Daoy (cell line): ENCODE measurements around the gene ZSCAN23. TPM values are rescaled to one million over a fixed set of nuclear protein-coding genes. Genes with fewer than 3 reads are reported as not detected.
A peak's percentile ranks its signal among the peaks of the same experiment; 100 is the strongest.
"Not testable (repeated sequence)": the region's sequence is repeated elsewhere in the genome, so short reads cannot be mapped to it uniquely, and the experiment has no call there.

Experiments used
- DNase-seq: peaks from one replicate; pipeline ENCODE4 v3.0.0-alpha.2; 2015; ENCODE audit warnings: low read depth
- total RNA-seq: library from RNA; depleted of rRNA; stranded (reverse); fragments of >200 nt; shearing (Covaris generic); gene quantifications from 2 replicates; pipeline ENCODE4 v1.2.3, GENCODE V29; 2014

ZSCAN23 gene
- total RNA-seq, 1 experiment from 2014 or later: 3.4 TPM

DNA sequence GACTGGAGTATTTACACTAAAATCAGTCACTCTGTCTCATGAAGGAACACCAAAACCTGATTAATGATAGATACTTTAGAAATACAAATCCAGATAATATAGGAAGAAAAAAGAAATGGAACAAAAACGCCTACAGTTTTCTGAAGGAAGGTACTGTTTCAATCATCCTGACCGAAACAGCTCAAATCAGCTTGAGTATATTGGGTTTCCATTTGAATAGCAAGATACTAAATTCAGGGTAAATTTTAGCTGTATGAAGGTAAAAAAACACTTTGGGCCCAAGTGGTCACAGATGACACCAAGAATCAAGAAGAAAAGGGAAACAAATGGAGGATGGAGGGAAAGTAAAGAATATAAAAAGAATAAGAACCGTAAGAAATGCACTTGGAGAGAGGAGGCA is 6.9 kb downstream of the ZSCAN23 start:
- DNase-seq: no peak

DNA sequence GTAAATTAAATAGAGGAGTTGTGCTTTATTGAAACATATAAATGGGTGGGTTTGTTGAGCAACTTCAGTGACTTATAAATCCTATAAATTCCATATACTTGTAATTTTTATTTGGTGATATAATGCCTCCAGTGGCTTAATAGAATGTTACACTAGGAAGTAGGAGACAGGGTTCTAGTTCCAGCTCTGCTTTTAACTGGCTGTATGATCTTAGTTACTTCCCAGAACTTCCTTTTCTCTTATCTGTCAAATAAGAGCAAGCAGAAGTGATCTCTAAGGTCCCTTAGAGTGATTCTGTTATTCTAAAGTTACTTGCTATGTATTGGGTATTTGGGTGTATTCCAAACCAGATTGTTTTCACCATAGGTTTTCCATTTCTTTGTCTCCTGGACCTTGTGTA is 10.2 kb downstream of the ZSCAN23 start:
- DNase-seq: no peak

DNA sequence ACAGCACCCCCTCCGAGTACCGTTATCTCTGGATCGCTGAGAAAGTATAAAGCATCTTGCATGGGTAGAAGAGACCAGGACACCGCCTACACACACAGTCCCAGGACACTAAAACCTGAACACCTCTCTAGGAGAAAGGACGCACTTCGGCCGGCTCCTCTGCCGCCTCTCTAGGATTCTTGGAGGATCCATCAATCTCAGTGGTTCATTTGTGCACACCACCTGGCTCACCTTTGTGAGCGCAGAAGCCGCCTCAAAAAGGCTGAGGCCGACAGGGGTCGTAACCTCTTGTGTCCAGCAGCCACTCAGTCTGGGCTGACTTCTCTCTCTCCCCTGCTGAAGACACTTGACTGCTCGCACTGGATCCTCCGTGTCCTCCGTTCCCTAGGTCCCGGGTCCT is 13.5 kb downstream of the ZSCAN23 start:
- no peak for DNase-seq

DNA sequence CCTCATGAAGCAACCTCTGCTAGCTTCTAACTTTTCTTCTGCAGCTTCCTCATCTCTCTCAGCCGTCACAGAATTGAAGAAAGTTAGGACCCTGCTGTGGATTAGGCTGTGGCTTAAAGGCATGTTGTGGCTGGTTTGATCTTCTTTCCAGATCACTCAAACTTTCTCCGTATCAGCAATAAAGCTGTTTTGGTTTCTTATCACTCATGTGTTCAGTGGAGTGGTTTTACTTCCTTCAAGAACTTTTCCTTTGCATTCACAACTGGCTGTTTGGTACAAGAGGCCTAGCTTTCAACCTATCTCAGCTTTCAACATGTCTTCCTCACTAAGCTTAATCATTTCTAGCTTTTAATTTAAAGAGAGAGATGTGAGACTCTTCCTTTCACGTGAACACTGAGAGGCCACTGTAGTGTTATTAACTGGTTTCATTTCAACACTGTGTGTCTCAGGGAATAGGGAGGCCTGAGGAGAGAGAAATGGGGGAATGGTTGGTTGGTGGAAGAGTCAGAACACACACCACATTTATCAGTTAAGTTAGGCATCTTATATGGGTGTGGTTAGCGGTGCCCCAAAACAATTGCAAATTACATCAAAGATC is 17.2 kb downstream of the ZSCAN23 start:
- DNase-seq: no peak

DNA sequence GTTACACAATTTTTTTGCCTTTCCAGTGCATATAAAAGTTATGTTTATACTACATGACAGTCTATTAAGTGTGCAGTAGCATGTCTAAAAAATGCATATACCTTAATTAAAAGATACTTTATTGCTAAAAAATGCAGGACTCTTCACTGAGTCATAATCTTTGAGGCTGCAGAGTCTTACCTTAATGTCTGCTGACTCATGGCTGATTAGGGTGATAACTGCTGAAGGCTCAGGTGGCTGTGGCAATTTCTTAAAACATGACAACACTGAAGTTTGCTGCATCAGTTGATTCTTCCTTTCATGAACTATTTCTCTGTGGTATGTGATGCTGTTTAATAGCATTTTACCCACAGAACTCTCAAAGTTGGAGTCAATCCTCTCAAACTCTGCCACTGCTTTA is 19.1 kb downstream of the ZSCAN23 start:
- no peak for DNase-seq

DNA sequence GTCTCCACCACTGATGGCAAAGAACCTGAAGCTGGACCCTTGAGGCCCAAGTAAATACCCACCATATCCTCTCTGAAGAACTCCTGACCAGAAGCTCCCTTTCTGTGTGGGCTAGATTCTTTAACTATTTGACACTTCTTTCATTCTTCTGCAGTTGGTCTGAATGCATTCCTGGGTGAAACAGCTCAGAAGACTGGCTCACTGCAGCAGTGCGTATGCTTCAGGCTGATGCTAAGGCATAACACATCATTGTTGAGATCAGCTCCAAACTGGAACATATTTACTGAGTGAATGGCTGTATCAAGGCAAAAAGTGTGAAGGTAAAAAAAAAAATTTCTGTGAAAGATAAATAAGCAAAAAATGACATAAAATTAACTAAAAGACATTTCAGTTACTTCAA is 19.7 kb downstream of the ZSCAN23 start:
- DNase-seq: no peak

DNA sequence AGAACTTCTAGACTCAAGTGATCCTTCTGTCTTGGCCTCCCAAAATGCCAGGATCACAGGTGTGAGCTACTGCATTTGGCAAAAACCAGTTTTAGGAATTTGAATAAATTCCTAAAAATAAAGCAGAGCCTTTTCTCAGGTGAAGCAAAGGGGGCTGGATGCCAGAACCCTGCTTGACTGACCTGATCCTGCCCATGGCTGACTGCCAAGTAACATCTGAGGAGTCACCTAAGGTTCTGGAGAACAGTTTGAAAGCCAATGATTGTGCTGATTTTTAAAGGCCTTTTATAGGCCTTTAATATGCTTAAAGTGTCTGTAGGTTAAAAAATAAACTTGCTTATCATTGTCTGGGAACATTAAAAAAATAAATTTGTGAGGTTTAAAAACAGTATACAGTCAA is 29.6 kb downstream of the ZSCAN23 start:
- DNase-seq: no peak

DNA sequence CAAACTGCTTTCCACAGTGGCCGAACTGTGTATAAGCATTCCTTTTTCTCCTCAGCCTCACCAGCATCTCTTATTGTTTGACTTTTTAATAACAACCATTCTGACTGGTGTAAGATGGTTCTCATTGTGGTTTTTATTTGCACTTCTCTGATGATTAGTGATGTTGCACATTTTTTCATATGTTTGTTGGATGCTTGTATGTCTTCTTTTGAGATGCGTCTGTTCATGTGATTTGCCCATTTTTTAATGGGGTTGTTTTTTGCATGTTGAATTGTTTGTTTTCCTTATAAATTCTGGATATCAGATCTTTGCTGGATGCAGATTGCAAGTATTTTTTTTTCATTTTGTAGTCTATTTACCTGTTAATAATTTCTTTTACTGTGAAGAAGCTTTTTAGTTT is 32.5 kb downstream of the ZSCAN23 start:
- DNase-seq: no peak

DNA sequence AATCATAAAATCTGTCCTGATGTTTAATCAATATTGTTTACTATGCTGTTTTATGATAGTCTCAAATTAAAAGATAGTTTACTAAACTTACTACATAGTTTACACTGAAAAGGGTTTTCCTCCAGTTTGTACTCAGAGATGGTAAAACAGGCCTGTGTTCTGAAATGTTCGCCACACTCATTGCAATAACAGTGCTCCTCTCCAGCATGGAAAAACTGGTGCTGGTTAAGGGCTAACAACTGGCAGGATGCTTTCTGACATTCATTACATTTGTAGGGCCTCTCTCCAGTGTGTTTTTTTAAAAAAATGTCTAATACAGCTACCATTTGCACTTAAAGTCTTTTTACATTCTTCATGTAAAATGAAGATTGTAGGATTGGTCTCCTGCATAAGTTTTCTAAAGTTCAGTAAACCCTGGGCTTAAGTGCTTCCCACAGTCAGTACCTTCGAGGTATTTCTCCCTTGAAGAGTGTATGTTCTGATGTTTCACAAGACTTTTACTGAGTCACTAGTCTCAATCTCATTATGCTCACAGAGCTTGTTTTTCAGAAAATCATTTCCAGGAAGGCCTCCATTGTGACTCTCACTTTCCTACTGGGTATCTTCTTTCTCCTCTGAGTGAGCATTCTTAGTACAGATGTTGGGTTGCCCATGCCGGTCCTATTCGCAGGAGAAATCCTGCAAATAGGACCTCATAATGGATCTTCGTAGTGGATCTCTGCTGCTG is 35.1 kb downstream of the ZSCAN23 start:
- no peak for DNase-seq

DNA sequence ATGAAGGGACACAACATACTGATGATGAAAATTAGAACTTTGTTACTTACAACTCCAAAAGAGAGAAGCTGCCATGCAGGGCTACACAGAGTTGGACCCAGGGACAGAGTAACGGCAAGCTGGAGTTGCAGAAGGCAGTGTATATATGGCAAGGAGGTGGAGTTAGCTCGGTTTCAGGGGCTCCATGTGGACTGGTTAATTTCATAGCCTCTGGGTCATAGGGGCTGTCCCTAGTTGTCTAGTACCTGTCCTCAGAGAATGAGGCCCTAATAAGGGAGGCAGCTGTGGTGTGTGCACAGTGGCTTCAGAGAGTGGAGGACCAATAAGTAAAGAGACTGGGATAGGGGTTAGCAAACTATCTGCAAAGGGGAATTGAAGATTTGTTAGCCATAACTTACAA is 35.9 kb downstream of the ZSCAN23 start:
- DNase-seq: no peak

DNA sequence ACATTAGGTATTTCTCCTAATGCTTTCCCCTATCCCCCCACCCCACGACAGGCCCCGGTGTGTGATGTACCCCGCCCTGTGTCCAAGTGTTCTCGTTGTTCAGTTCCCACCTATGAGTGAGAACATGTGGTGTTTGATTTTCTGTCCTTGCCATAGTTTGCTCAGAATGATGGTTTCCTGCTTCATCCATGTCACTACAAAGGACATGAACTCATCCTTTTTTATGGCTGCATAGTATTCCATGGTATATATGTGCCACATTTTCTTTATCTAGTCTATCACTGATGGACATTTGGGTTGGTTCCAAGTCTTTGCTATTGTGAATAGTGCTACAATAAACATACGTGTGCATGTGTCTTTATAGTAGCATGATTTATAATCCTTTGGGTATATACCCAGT is 39.4 kb downstream of the ZSCAN23 start:
- DNase-seq: not testable (repeated sequence)

DNA sequence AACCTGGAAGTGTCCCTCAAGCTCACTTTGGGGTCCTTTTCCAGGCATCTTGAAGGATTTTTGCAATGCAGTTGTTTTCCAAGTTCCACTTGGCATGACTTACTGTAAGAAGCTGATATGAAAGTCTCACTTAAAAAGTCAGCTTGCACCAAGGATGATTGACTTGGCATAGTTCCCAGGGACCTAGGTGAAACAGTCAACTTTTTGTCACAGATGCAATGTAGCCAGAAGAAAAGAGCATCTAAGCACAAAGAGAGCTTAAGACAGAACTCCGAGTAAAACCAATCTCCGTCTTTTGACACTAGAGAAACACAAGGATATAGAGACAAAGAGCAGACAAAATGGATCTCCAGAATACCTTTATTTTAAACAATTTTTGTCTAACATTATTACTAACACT is 41.1 kb downstream of the ZSCAN23 start:
- DNase-seq: no peak

DNA sequence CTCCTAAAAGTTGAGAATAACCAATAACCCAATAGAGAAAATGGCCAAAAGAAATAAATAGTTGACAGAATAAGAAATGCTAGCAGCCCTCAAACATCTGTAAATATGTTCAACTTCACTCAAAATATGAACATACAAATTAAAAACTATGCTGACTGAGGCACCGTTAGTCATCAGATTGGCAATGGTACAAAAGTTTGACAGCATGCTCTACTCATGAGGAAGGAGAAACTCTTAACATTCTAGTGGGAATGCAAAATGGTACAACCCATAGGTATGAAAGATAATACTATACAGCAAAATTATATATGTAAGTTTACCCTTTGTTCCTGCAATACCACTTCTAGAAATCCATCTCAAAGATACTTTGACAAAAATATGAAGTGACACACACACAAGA is 42.1 kb downstream of the ZSCAN23 start:
- DNase-seq: peak; percentile 47

DNA sequence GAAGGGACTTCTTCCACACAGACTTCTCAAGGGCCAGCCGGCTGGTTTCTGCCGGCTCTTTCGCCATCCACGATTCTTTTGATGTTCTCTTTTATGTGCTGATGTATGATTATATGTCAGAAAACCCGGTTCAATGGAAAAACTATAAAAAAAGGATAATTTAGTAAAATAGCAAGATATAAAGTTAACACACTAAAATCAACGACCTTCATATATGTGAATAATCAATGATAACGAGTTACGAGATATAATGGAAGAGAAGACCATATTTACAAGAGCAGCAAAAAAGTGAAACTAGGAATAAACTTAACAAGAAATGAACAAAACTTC is 43.2 kb downstream of the ZSCAN23 start:
- DNase-seq: no peak

DNA sequence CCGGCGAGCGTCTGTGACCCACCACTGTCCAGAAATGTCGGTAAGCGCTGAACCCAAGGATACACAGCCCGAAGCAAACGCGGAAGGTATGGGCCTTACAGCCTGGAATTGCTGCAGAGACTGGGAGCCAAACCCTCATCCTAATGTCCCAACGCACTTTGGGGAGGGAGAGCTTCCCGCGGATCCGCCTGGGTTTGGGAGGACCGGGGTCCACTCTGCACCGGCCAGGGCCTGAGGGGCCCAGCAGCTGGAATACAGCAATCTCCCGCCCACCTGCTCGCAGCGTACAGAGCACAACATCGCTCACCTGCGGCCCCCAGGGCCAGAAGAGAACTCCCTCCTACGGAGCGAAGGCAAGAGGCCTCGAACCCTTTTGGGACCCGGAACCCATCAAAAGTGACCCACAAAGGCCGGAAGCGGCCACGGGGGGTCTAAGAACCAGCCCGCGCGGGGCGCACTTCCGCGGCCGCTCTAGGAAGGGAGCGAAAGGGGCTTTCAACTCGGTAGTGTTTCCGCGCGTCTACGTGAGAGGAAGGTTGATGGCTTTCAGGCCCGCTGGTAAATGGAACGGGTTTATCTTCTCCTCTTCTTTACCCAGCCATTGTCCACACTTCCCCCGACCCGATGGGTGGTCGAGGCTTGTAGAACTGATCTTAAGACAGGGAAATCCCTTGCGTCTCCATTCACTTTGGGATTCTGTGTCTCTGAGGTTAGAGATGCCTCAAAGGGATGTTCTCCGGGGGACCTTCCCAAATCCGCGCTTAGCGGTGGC is 43.8 kb downstream of the ZSCAN23 start, which contains the start of gene ZSCAN12:
Gene ZSCAN12, minus strand, starts transcription at position 398 of the 772 bp plus-strand sequence. CDS start 1,342 bp downstream, outside the sequence.
- DNase-seq: peak; percentile 93

DNA sequence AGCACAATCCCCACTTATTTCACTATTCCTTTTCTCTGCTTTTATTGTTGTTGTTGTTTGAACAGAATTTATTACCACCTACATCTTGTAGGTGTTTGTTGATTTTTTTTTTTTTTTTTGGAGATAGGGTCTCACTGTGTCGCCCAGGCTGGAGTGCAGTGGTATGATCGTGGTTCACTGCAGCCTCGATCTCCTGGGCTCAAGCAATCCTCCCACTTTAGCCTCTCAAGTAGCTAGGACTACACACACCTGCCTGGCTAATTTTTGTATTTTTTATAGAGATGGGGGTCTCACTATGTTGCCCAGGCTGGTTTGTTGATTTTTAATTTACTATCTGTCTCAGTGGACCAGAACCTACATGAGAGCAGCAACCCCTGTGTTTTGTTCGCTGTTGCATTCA is 47.4 kb downstream of the ZSCAN23 start:
- no peak for DNase-seq

DNA sequence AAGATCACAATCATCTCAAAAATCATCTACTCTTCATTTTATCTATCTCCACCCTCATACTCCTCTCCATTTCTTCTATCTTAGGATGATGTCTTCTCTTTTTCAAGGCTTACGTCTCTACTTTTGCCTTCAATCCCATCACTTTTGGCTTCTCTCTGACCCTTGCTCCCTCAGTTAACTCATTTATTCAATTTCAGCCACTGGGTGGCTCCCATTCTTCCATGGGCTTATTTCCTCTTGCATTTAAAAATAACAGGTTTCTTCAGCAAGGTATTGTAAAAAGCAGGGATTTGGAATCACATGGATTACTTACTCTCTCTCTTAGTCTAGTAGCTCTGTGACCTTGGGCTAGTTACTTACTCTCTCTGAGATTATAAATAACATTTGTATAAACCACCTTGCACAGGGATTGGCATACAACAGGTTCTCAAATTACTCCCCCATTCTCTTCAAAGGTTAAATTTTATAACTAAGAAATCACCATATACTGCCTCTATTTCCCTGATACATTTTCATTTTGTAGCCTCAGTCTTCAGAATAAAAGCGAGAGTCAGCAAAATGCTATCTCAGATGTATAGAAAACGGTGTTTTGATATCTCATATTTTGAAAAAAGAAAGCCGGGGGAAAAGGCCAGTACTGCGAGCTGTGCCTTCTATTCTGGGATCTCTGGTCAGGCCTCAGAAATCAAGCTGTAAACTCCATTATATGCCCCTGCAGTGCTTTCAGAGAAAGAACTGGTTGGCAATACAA is 49.2 kb downstream of the ZSCAN23 start:
- DNase-seq: no peak

DNA sequence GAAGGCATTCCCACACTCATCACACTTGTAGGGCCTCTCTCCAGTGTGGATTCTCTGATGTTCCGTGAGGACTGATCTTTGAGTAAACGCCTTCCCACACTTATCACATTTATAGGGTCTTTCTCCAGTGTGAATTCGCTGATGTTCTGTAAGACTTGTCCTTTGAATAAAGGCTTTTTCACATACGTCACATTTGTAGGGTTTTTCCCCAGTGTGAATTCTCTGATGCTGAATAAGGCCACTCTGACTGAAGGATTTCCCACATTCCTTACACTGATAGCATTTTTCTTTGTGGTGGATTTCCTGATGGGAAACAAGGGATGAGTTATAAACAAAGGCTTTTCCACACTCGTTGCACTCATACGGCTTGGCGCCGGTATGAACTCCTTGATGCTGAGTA is 52.6 kb downstream of the ZSCAN23 start:
- no peak for DNase-seq

DNA sequence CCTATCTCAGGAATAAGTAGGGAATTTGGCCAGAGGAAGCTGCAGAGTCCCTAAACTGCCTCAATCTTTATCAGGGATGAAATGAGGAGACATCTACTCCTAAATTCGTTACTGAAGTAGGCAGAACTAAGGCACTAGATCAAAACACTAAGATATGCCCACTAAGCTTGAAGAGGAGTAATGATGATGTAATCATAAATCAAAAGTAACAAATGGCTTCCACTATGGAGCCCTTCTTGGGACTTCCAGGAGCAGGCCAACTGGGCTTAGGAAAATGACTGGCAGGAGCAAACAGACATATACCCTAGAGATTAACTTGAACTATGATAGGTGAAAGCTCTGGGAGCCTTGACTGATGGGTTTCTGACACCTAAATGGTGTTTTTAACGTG is 59.2 kb downstream of the ZSCAN23 start:
- DNase-seq: no peak

DNA sequence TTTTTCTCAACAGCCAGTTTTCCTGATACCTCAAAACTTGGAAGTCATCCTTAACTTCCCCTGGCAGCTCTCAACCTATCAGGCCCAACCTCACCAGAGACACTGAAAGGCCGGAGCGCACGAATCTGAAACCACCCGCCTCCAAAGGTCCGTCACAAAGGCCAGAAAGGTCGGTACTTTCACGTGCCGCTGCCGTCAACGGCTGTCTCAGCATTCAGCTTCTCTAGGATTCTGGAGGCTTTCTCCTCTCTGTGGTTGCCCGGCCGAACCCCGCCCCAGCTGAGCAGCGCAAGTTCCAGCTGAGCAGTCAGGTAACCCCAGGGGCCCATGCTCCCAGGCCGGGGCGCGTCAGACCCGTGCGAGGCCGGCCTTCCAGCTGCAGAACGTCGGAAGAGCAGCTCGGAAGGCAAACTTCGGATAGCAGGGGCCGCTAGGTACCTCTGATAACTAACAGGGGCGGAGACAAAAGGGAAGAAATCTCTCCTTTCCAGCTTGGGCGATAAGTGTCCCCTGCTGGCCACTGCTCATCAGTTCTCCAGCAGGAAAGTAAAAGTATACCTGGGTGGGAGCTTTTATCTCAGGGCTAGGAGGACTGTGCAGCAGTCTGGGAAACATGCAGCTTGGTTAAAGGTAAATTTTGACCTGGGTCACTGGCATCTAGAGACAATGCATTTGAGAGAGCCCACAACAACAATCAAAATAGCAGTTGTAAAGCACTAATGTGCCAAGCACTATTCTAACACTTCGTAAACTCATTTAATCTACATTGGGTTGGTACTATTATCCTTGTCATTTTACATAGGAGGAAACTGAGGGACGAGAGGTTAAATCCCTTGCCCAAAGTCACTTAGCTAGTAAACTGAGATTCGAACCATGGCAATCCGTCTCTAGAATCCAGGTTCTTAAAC is 59.8 kb downstream of the ZSCAN23 start:
- peak; percentile 65 for DNase-seq
